ENCODE results near the gene SF3A2.

The SF3A2 gene

GRCh38 chr19:2210206-2210605 is 26.4 kb upstream of the SF3A2 start:
- Histone ChIP-seq H3K9me3 (ENCODE audit: insufficient read depth, low read length) (no peaks in the 10 kb centered on the region), H3K4me3 (ENCODE audit: insufficient read depth, low read length, poor library complexity, severe bottlenecking) (no peak overlapping the region), H3F3A (ENCODE audit: insufficient read depth) (no peaks in the 10 kb centered on the region), H3K9me2 (replicated peaks; ENCODE audit: insufficient read depth, low read length) (no peaks in the 10 kb centered on the region), H4K20me1 (ENCODE audit: low read depth, low read length) (no peaks in the 10 kb centered on the region), H3K4me2 (ENCODE audit: low read depth, low read length, poor library complexity, severe bottlenecking) (no peak overlapping the region), H2AFZ (ENCODE audit: low read depth, low read length, severe bottlenecking) (no peak overlapping the region), H3K36me3 (ENCODE audit: low read length) (no peaks in the 10 kb centered on the region), H3K27ac (ENCODE audit: low read depth, low read length) (no peak overlapping the region), H3K27me3 (ENCODE audit: low read length) (no peaks in the 10 kb centered on the region), H3K9ac (ENCODE audit: low read length) (no peak overlapping the region), H3K79me2 (ENCODE audit: insufficient read depth, low read length) (no peaks in the 10 kb centered on the region)
- TF ChIP-seq EZH2phosphoT487 (conservative IDR thresholded peaks at IDR 0.05; ENCODE audit: low read length) (no peak), CTCF (IDR thresholded peaks at IDR 0.05; ENCODE audit: insufficient read depth, low read length, poor library complexity, severe bottlenecking) (no peak)

GRCh38 chr19:2210987-2211740 is 25.5 kb upstream of the SF3A2 start:
- Histone ChIP-seq H2AFZ (ENCODE audit: low read depth, low read length, severe bottlenecking) (no peak overlapping the region), H3K36me3 (ENCODE audit: low read length) (no peaks in the 10 kb centered on the region), H3K9ac (ENCODE audit: low read length) (no peak overlapping the region), H4K20me1 (ENCODE audit: low read depth, low read length) (no peaks in the 10 kb centered on the region), H3K4me2 (ENCODE audit: low read depth, low read length, poor library complexity, severe bottlenecking) (no peak overlapping the region), H3K27ac (ENCODE audit: low read depth, low read length) (no peak overlapping the region), H3K9me3 (ENCODE audit: insufficient read depth, low read length) (no peaks in the 10 kb centered on the region), H3K79me2 (ENCODE audit: insufficient read depth, low read length) (no peaks in the 10 kb centered on the region), H3F3A (ENCODE audit: insufficient read depth) (no peaks in the 10 kb centered on the region), H3K27me3 (ENCODE audit: low read length) (no peaks in the 10 kb centered on the region), H3K4me3 (ENCODE audit: insufficient read depth, low read length, poor library complexity, severe bottlenecking) (no peak overlapping the region), H3K9me2 (replicated peaks; ENCODE audit: insufficient read depth, low read length) (no peaks in the 10 kb centered on the region)
- no peak for TF ChIP-seq EZH2phosphoT487 (conservative IDR thresholded peaks at IDR 0.05; ENCODE audit: low read length)
- TF ChIP-seq CTCF (IDR thresholded peaks at IDR 0.05; ENCODE audit: insufficient read depth, low read length, poor library complexity, severe bottlenecking): no peak

GRCh38 chr19:2212861-2213711 is 23.5 kb upstream of the SF3A2 start:
- Histone ChIP-seq H3K4me3 (ENCODE audit: insufficient read depth, low read length, poor library complexity, severe bottlenecking) (no peak overlapping the region), H2AFZ (ENCODE audit: low read depth, low read length, severe bottlenecking) (no peak overlapping the region), H3K27ac (ENCODE audit: low read depth, low read length) (no peak overlapping the region), H3K79me2 (ENCODE audit: insufficient read depth, low read length) (no peaks in the 10 kb centered on the region), H3F3A (ENCODE audit: insufficient read depth) (no peaks in the 10 kb centered on the region), H3K9me2 (replicated peaks; ENCODE audit: insufficient read depth, low read length) (no peaks in the 10 kb centered on the region), H3K9me3 (ENCODE audit: insufficient read depth, low read length) (no peaks in the 10 kb centered on the region), H4K20me1 (ENCODE audit: low read depth, low read length) (no peaks in the 10 kb centered on the region), H3K4me2 (ENCODE audit: low read depth, low read length, poor library complexity, severe bottlenecking) (no peak overlapping the region), H3K9ac (ENCODE audit: low read length) (no peak overlapping the region), H3K36me3 (ENCODE audit: low read length) (no peaks in the 10 kb centered on the region), H3K27me3 (ENCODE audit: low read length) (no peaks in the 10 kb centered on the region)
- TF ChIP-seq CTCF (IDR thresholded peaks at IDR 0.05; ENCODE audit: insufficient read depth, low read length, poor library complexity, severe bottlenecking): no peak
- no peak for TF ChIP-seq EZH2phosphoT487 (conservative IDR thresholded peaks at IDR 0.05; ENCODE audit: low read length)

Data from SU-DHL-6 (cell line).